ENCODE results near the gene DAPP1.

The DAPP1 gene

GRCh38 chr4:99894161-99894997 lies 77.8 kb downstream of the DAPP1 start, which contains the start of gene LAMTOR3:
Gene LAMTOR3 (minus strand): TSS chr4:99894427. CDS start chr4:99893963, 464 bp downstream.
- FAIRE-seq (no peak), DNase-seq (ENCODE audit: low spot score) (peak; percentile 72)

GRCh38 chr4:99894998-99895397 lies 78.4 kb downstream of the DAPP1 start:
- FAIRE-seq: no peak
- no peak for DNase-seq (ENCODE audit: low spot score)

GRCh38 chr4:99915449-99915848 lies 98.8 kb downstream of the DAPP1 start:
- DNase-seq (ENCODE audit: low spot score) (no peak), FAIRE-seq (no peak)

GRCh38 chr4:99917575-99917974 lies 100.9 kb downstream of the DAPP1 start:
- DNase-seq (ENCODE audit: low spot score) (no peak), FAIRE-seq (no peak)

- no peak for DNase-seq (ENCODE audit: low spot score)
- FAIRE-seq: no peak
Measured at GRCh38 chr4:99918656-99919055, 102.0 kb downstream of the DAPP1 start.

Measured in RCC 7860 (cell line).